ENCODE results near the gene CYTH4.

CYTH4 gene

GRCh38 chr22:37344735-37345449 lies 62.6 kb downstream of the CYTH4 start:
- DNase-seq (ENCODE audit: low read depth in 3 of 3) = no peak

- DNase-seq (ENCODE audit: low read depth in 3 of 3) = no peak
These were observed 63.7 kb downstream of the CYTH4 start for GRCh38 chr22:37345863-37346504.

- no peak for DNase-seq (ENCODE audit: low read depth in 3 of 3)
These were observed 64.2 kb downstream of the CYTH4 start for GRCh38 chr22:37346505-37346895.

GRCh38 chr22:37349043-37349814 lies 66.9 kb downstream of the CYTH4 start:
- DNase-seq (ENCODE audit: low read depth in 3 of 3) = no peak

GRCh38 chr22:37351232-37351631 lies 68.9 kb downstream of the CYTH4 start:
- DNase-seq (ENCODE audit: low read depth in 3 of 3) = no peak

GRCh38 chr22:37352481-37352880 lies 70.2 kb downstream of the CYTH4 start:
- no peak for DNase-seq (ENCODE audit: low read depth in 3 of 3)

GRCh38 chr22:37353839-37354238 lies 71.5 kb downstream of the CYTH4 start:
- DNase-seq (ENCODE audit: low read depth in 3 of 3) = no peak

GRCh38 chr22:37354261-37354660 lies 72.0 kb downstream of the CYTH4 start:
- DNase-seq (ENCODE audit: low read depth in 3 of 3) = no peak

GRCh38 chr22:37354670-37355069 lies 72.4 kb downstream of the CYTH4 start:
- no peak for DNase-seq (ENCODE audit: low read depth in 3 of 3)

- no peak for DNase-seq (ENCODE audit: low read depth in 3 of 3)
These were observed 72.9 kb downstream of the CYTH4 start for GRCh38 chr22:37355174-37355573.

- no peak for DNase-seq (ENCODE audit: low read depth in 3 of 3)
These were observed 74.6 kb downstream of the CYTH4 start for GRCh38 chr22:37356922-37357321.

GRCh38 chr22:37357446-37358075 lies 75.3 kb downstream of the CYTH4 start:
- no peak for DNase-seq (ENCODE audit: low read depth in 3 of 3)

- DNase-seq (ENCODE audit: low read depth in 3 of 3) = no peak
These were observed 76.1 kb downstream of the CYTH4 start for GRCh38 chr22:37358386-37358785.

- no peak for DNase-seq (ENCODE audit: low read depth in 3 of 3)
These were observed 76.6 kb downstream of the CYTH4 start for GRCh38 chr22:37358917-37359316.

GRCh38 chr22:37362621-37363020 lies 80.3 kb downstream of the CYTH4 start:
- no peak for DNase-seq (ENCODE audit: low read depth in 3 of 3)

- no peak for DNase-seq (ENCODE audit: low read depth in 3 of 3)
These were observed 81.1 kb downstream of the CYTH4 start for GRCh38 chr22:37363261-37363992.
